ENCODE results near the gene RPTOR.

Gene RPTOR

GRCh38 chr17:80979547-80980378 is 435.1 kb downstream of the RPTOR start:
- no peak for DNase-seq (ENCODE audit: low read depth in 2 of 2)

- DNase-seq (ENCODE audit: low read depth in 2 of 2) = no peak
Measured at GRCh38 chr17:80980397-80981061, 435.9 kb downstream of the RPTOR start.

- DNase-seq (ENCODE audit: low read depth in 2 of 2) = no peak
Measured at GRCh38 chr17:80981062-80981902, 436.6 kb downstream of the RPTOR start.

GRCh38 chr17:80981929-80982425 is 437.3 kb downstream of the RPTOR start:
- DNase-seq (ENCODE audit: low read depth in 2 of 2) = no peak

GRCh38 chr17:80982426-80982974 is 437.9 kb downstream of the RPTOR start:
- DNase-seq (ENCODE audit: low read depth in 2 of 2) = no peak

- no peak for DNase-seq (ENCODE audit: low read depth in 2 of 2)
Measured at GRCh38 chr17:80983545-80983944, 438.9 kb downstream of the RPTOR start.

- no peak for DNase-seq (ENCODE audit: low read depth in 2 of 2)
Measured at GRCh38 chr17:80984749-80985148, 440.1 kb downstream of the RPTOR start.

- no peak for DNase-seq (ENCODE audit: low read depth in 2 of 2)
Measured at GRCh38 chr17:80986046-80986445, 441.4 kb downstream of the RPTOR start.

- no peak for DNase-seq (ENCODE audit: low read depth in 2 of 2)
Measured at GRCh38 chr17:80986816-80987475, 442.3 kb downstream of the RPTOR start.

- DNase-seq (ENCODE audit: low read depth in 2 of 2) = no peak
Measured at GRCh38 chr17:80987941-80988461, 443.4 kb downstream of the RPTOR start.

- no peak for DNase-seq (ENCODE audit: low read depth in 2 of 2)
Measured at GRCh38 chr17:80989586-80989913, 444.9 kb downstream of the RPTOR start.

GRCh38 chr17:80990921-80991644 is 446.4 kb downstream of the RPTOR start:
- no peak for DNase-seq (ENCODE audit: low read depth in 2 of 2)

- peak; percentile 35 to 41 for DNase-seq (ENCODE audit: low read depth in 2 of 2)
Measured at GRCh38 chr17:80991645-80992076, 447.0 kb downstream of the RPTOR start, which contains the start of gene CHMP6. CHMP6 (plus strand) TSS chr17:80991841; CDS start chr17:80991919, 78 bp downstream.

GRCh38 chr17:80992077-80992947 is 447.7 kb downstream of the RPTOR start:
- no peak for DNase-seq (ENCODE audit: low read depth in 2 of 2)

- DNase-seq (ENCODE audit: low read depth in 2 of 2) = no peak
Measured at GRCh38 chr17:80992948-80993624, 448.4 kb downstream of the RPTOR start.

GRCh38 chr17:80995131-80995530 is 450.5 kb downstream of the RPTOR start:
- DNase-seq (ENCODE audit: low read depth in 2 of 2) = no peak

- DNase-seq (ENCODE audit: low read depth in 2 of 2) = no peak
Measured at GRCh38 chr17:80996422-80997305, 452.0 kb downstream of the RPTOR start.

Measured in stimulated activated CD8-positive, alpha-beta memory T cell treated with anti-CD3 and anti-CD28 coated beads, Interleukin-2, amount 100 ng/mL, for 1 hour (primary cell).